ENCODE results near the gene KRTAP4-11. TPM values are rescaled to one million over a fixed set of nuclear protein-coding genes. Genes with fewer than 3 reads are reported as not detected.
"Not testable (repeated sequence)": the region's sequence is repeated elsewhere in the genome, so short reads cannot be mapped to it uniquely, and the experiment has no call there.

The KRTAP4-11 gene
- total RNA-seq, 1 donor from 2014 or later: not detected

- Mint-ChIP-seq H3K27me3 (ENCODE audit: insufficient read depth) (peaks cover 1% of the 10 kb centered on the region), H3K4me3 (no peak overlapping the region), H3K4me1 (ENCODE audit: low read depth) (no peaks in the 10 kb centered on the region), H3K36me3 (ENCODE audit: low read depth) (no peaks in the 10 kb centered on the region), H3K9me3 (peaks cover 31% of the 10 kb centered on the region), H3K27ac (no peak overlapping the region)
- DNase-seq (ENCODE audit: low spot score): no peak
- intact Hi-C loops (cut with micrococcal nuclease): no loop called here
Observed at GRCh38 chr17:41141361-41141760, 23.2 kb upstream of the KRTAP4-11 start.

- Mint-ChIP-seq H3K36me3 (ENCODE audit: low read depth) (no peaks in the 10 kb centered on the region), H3K4me3 (no peak within 1 kb of the TSS), H3K4me1 (ENCODE audit: low read depth) (no peaks in the 10 kb centered on the region), H3K9me3 (peaks cover 31% of the 10 kb centered on the region), H3K27me3 (ENCODE audit: insufficient read depth) (peaks cover 1% of the 10 kb centered on the region), H3K27ac (no peak within 1 kb of the TSS)
- no peak for DNase-seq (ENCODE audit: low spot score)
- intact Hi-C loops (cut with micrococcal nuclease): no loop called here
Observed at GRCh38 chr17:41140360-41141131, 22.4 kb upstream of the KRTAP4-11 start, which contains the start of gene KRTAP4-6. KRTAP4-6 (minus strand) TSS chr17:41140544; CDS start chr17:41140487, 57 bp downstream.

- intact Hi-C loops (cut with micrococcal nuclease); DNase-seq (ENCODE audit: low spot score); H3K27ac Mint-ChIP-seq; H3K4me1 Mint-ChIP-seq (ENCODE audit: low read depth); H3K27me3 Mint-ChIP-seq (ENCODE audit: insufficient read depth); H3K4me3 Mint-ChIP-seq; H3K36me3 Mint-ChIP-seq (ENCODE audit: low read depth): not testable (repeated sequence)
- H3K9me3 Mint-ChIP-seq: peaks cover 31% of the 10 kb centered on the region
Observed at GRCh38 chr17:41139865-41140264, 21.7 kb upstream of the KRTAP4-11 start.

- no peak for DNase-seq (ENCODE audit: low spot score)
- H3K4me3 Mint-ChIP-seq: no peak overlapping the region
- no peaks in the 10 kb centered on the region for H3K36me3 Mint-ChIP-seq (ENCODE audit: low read depth)
- H3K27me3 Mint-ChIP-seq (ENCODE audit: insufficient read depth): no peaks in the 10 kb centered on the region
- H3K4me1 Mint-ChIP-seq (ENCODE audit: low read depth): no peaks in the 10 kb centered on the region
- no peak overlapping the region for H3K27ac Mint-ChIP-seq
- intact Hi-C loops (cut with micrococcal nuclease): no loop called here
- no peaks in the 10 kb centered on the region for H3K9me3 Mint-ChIP-seq
Observed at GRCh38 chr17:41133880-41134735, 15.9 kb upstream of the KRTAP4-11 start.

- H3K4me1 Mint-ChIP-seq (ENCODE audit: low read depth): no peaks in the 10 kb centered on the region
- H3K27me3 Mint-ChIP-seq (ENCODE audit: insufficient read depth): no peaks in the 10 kb centered on the region
- H3K4me3 Mint-ChIP-seq: no peak overlapping the region
- no peak for DNase-seq (ENCODE audit: low spot score)
- no peak overlapping the region for H3K27ac Mint-ChIP-seq
- no peaks in the 10 kb centered on the region for H3K9me3 Mint-ChIP-seq
- H3K36me3 Mint-ChIP-seq (ENCODE audit: low read depth): no peaks in the 10 kb centered on the region
- intact Hi-C loops (cut with micrococcal nuclease): no loop called here
Observed at GRCh38 chr17:41131979-41132378, 13.8 kb upstream of the KRTAP4-11 start.

- intact Hi-C loops (cut with micrococcal nuclease): no loop called here
- H3K27me3 Mint-ChIP-seq (ENCODE audit: insufficient read depth): peaks cover 2% of the 10 kb centered on the region
- no peak overlapping the region for H3K27ac Mint-ChIP-seq
- no peak overlapping the region for H3K4me3 Mint-ChIP-seq
- H3K4me1 Mint-ChIP-seq (ENCODE audit: low read depth): no peaks in the 10 kb centered on the region
- H3K9me3 Mint-ChIP-seq: peaks cover 1% of the 10 kb centered on the region
- DNase-seq (ENCODE audit: low spot score): no peak
- H3K36me3 Mint-ChIP-seq (ENCODE audit: low read depth): no peaks in the 10 kb centered on the region
Observed at GRCh38 chr17:41127371-41127770, 9.2 kb upstream of the KRTAP4-11 start.

- H3K4me1 Mint-ChIP-seq (ENCODE audit: low read depth): no peaks in the 10 kb centered on the region
- intact Hi-C loops (cut with micrococcal nuclease): no loop called here
- H3K27ac Mint-ChIP-seq: no peak overlapping the region
- no peak overlapping the region for H3K4me3 Mint-ChIP-seq
- no peaks in the 10 kb centered on the region for H3K36me3 Mint-ChIP-seq (ENCODE audit: low read depth)
- peaks cover 2% of the 10 kb centered on the region for H3K27me3 Mint-ChIP-seq (ENCODE audit: insufficient read depth)
- H3K9me3 Mint-ChIP-seq: peaks cover 3% of the 10 kb centered on the region
- DNase-seq (ENCODE audit: low spot score): no peak
Observed at GRCh38 chr17:41126412-41126811, 8.2 kb upstream of the KRTAP4-11 start.

- Mint-ChIP-seq H3K4me3 (no peak overlapping the region), H3K27ac (no peak overlapping the region), H3K4me1 (ENCODE audit: low read depth) (no peaks in the 10 kb centered on the region), H3K9me3 (peaks cover 3% of the 10 kb centered on the region), H3K36me3 (ENCODE audit: low read depth) (no peaks in the 10 kb centered on the region), H3K27me3 (ENCODE audit: insufficient read depth) (peaks cover 2% of the 10 kb centered on the region)
- DNase-seq (ENCODE audit: low spot score): no peak
- intact Hi-C loops (cut with micrococcal nuclease): no loop called here
Observed at GRCh38 chr17:41125064-41125463, 6.9 kb upstream of the KRTAP4-11 start.

GRCh38 chr17:41123991-41124371 lies 5.8 kb upstream of the KRTAP4-11 start, which contains the start of gene KRTAP4-12:
KRTAP4-12 (minus strand) TSS chr17:41124182; CDS start chr17:41124122, 60 bp downstream.
- H3K4me3 Mint-ChIP-seq; H3K9me3 Mint-ChIP-seq; intact Hi-C loops (cut with micrococcal nuclease); H3K27ac Mint-ChIP-seq; H3K4me1 Mint-ChIP-seq (ENCODE audit: low read depth); DNase-seq (ENCODE audit: low spot score); H3K27me3 Mint-ChIP-seq (ENCODE audit: insufficient read depth); H3K36me3 Mint-ChIP-seq (ENCODE audit: low read depth): not testable (repeated sequence)

GRCh38 chr17:41123292-41123990 lies 5.3 kb upstream of the KRTAP4-11 start:
- H3K4me3 Mint-ChIP-seq; H3K27me3 Mint-ChIP-seq (ENCODE audit: insufficient read depth); H3K36me3 Mint-ChIP-seq (ENCODE audit: low read depth); H3K9me3 Mint-ChIP-seq; H3K4me1 Mint-ChIP-seq (ENCODE audit: low read depth); DNase-seq (ENCODE audit: low spot score); intact Hi-C loops (cut with micrococcal nuclease); H3K27ac Mint-ChIP-seq: not testable (repeated sequence)

GRCh38 chr17:41121742-41122141 lies 3.6 kb upstream of the KRTAP4-11 start:
- H3K4me3 Mint-ChIP-seq: no peak overlapping the region
- no peak for DNase-seq (ENCODE audit: low spot score)
- no peak overlapping the region for H3K27ac Mint-ChIP-seq
- peaks cover 3% of the 10 kb centered on the region for H3K9me3 Mint-ChIP-seq
- H3K27me3 Mint-ChIP-seq (ENCODE audit: insufficient read depth): peaks cover 2% of the 10 kb centered on the region
- intact Hi-C loops (cut with micrococcal nuclease): no loop called here
- no peaks in the 10 kb centered on the region for H3K36me3 Mint-ChIP-seq (ENCODE audit: low read depth)
- no peaks in the 10 kb centered on the region for H3K4me1 Mint-ChIP-seq (ENCODE audit: low read depth)

GRCh38 chr17:41119696-41120690 lies 1.8 kb upstream of the KRTAP4-11 start:
- H3K36me3 Mint-ChIP-seq (ENCODE audit: low read depth); DNase-seq (ENCODE audit: low spot score); H3K4me1 Mint-ChIP-seq (ENCODE audit: low read depth); H3K27ac Mint-ChIP-seq; H3K27me3 Mint-ChIP-seq (ENCODE audit: insufficient read depth); H3K9me3 Mint-ChIP-seq; H3K4me3 Mint-ChIP-seq; intact Hi-C loops (cut with micrococcal nuclease): not testable (repeated sequence)
